Activated gamma-delta T cell treated with anti-CD3 and anti-CD28 coated beads, Interleukin-2, amount 50 U/mL, for 16 hours (primary cell): ENCODE measurements around the gene LIPN.

Source experiments
- DNase-seq: peaks from one replicate; pipeline ENCODE4 v3.0.0-alpha.2; 2020; ENCODE audit warnings: low read depth

LIPN gene

DNA sequence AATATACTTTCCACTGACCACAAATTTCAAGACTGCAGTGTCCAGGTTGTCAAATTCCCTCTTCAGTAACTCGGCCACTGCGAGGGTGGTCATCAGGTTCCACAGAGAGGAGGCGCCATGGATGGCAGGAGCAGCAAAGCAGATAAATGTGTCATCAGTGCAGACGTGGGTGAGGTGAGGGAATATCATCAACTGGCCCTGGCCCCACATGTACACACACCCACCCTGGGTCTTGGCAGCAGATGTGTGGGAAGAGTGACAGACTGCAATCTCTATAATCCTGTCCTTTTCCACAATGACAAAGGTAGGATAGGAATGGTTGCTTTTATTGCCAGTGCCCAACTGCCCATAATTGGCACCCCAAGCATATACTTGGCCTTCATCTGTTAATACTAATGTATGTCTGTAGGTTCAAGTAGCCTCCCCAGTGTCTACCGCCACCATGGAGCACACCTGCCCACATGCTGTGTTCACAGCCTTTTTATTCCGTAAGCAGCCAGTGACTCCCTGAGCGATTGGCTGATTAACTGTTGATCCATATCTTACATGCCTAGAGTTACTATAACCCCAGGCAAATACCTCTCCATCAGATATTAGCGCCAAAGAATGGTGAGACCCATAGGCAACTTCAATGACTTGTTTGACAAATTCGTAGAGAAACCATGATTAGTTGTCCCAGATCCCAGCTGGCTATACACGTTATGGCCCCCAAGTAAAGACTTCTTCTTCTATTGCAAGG, 26.4 kb downstream of the LIPN start:
- no peak for DNase-seq

DNA sequence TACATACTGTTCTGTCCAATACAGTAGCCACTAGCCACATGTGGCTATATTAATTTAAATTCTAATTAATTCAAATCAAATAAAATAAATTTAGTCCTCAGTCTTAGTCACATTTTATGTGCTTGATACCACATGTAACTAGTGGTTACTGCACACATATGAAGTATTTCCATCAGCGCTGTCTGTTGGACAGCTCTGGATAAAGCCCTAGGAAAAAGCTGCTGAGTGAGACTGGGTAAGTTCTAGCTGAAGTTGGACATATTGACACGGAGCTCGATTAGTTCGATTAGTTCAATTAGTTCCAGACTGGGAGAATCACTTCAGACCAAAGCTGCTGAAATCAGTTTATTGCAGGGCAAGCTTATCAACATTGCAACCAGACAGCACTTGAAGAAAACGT, 27.6 kb downstream of the LIPN start:
- no peak for DNase-seq

DNA sequence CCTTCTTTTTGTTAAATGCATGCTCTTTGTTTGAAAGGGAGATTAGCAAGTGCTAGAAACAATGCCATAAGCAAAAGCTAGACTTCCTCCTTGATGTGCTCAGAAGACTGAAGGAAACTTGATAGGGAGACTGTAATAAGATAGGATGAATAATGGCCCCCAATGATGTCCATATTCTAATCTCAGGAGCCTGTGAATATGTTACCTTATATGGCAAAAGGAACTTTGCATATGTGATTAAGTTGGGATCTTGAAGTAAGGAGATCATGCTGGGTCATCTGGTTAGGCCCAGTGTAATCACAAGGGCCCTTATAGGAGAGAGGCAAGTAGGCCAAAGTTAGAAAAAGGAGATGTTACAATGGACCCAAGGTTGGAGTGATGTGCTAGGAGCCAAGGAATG, 29.1 kb downstream of the LIPN start:
- no peak for DNase-seq

DNA sequence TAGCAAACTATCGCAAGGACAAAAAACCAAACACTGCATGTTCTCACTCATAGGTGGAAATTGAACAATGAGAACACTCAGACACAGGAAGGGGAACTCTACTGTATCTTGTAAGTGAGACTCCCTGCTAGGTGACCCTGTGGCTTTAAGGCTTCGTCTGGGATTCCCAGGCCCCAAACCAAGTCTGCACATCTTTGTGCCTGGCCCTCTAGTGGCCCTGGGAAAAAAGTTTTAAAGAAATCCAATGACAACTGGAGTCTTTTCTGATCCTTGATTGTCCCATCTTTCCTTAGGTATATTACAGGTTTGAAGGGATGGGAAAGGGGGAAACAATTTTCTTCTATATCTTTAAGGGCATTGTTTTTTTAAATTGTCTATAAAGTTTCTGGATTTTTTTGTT, 32.1 kb downstream of the LIPN start:
- no peak for DNase-seq

DNA sequence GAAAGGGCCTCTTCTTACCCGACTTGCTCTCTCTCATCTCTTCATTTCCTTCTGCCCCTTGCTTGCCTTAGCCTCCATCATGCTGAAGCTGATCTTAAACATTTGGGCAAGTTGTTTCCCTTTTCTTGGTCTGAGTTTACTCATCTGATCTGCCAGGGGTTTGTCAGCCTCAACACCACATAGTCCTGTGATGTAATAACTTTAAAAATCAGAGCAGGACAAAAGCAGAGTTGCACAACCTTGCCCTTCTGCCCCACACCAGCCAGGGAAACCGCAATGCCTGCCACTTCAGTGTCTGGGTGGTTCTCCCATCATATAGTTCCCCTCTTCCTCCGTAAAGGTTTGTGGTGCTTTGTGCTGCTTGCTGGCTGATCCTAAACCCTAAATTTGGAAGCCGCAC, 32.8 kb downstream of the LIPN start:
- DNase-seq = no peak

DNA sequence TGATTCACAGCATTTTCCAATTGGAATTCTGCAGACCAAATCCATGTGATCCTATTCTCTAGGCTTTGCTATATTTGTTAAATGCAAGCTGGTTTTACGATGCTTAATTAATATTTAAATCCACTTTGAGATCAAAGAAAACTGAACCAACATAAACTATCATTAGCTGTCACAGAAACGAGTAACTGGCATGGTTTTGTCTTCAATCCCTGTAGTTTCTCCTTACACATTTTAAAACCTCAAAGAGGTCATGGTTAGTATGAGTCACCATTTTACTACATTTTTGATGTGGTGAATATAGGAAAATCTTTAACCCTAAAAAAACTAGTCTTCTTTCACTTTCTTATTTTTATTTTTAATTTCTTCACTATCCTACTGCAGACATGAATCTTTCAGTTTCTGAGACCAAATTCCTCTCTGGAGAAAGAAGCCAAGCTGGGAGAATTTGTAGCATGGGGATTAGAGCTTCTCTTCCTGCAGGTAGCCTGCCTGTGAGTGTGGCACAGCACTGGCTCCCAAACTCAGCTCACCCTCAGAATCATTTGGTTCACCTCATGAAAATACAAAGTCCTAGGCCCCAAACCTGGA, 34.0 kb downstream of the LIPN start:
- no peak for DNase-seq

DNA sequence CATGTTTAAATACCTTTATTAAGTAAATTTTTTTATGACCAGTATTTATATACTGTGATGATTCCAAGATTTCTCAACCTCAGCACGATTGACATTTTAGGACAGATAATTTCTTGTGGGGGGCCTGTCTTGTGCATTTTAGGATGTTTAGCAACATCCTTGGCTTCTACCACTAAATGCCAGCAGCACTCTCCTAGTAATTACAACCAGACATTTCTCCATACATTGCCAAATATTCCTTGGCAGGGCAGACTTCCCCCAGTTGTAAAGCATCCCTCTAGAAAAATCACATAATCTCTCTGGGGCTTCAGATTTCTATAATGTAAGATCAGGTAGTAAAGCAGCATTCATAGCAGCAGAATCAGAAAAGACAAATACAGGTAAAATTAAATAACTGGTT, 34.9 kb downstream of the LIPN start:
- no peak for DNase-seq

DNA sequence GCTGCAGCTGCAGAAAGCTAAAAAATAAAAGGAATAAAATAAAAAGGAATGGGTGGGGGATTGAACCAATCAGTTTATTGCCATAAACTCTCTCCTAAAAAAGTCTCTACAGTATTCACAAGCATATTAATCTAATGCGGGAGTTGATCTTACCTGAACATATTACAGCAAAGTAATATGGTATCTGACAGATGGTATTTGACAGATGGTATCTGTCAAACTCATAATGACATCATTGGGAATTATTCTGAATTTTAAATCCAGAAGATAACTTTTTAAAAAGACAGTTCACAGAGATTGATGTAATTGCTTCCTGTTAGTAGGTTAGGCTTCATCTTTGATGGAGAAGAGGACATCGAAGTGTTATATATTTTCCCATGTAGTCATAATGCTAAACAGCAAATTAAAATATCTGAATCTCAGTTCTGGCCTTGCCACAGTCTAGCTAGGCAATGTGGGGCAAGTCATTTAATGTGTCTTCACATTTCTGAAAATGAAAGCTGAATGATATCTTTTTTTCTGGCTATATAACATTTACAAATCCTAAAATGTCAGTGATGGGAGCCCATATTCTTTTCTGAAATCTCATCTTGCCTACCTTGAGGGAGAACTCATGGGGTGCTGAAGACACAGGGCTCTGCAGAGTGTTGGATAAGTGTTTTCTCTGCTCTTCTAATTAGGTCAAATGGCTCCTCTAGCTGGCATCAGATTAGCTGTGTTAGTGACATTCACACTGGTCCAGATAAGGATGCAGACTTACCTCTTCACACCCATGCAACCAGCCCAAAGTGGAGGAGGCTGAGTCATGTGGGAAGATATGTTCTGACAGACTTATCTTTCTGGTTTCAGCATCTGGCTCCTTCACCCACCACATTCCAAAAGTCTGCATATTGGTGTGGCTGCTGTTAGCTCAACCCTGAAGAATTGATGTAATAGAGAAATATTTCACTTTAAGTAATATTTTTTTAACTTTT, 40.6 kb downstream of the LIPN start:
- DNase-seq = no peak

DNA sequence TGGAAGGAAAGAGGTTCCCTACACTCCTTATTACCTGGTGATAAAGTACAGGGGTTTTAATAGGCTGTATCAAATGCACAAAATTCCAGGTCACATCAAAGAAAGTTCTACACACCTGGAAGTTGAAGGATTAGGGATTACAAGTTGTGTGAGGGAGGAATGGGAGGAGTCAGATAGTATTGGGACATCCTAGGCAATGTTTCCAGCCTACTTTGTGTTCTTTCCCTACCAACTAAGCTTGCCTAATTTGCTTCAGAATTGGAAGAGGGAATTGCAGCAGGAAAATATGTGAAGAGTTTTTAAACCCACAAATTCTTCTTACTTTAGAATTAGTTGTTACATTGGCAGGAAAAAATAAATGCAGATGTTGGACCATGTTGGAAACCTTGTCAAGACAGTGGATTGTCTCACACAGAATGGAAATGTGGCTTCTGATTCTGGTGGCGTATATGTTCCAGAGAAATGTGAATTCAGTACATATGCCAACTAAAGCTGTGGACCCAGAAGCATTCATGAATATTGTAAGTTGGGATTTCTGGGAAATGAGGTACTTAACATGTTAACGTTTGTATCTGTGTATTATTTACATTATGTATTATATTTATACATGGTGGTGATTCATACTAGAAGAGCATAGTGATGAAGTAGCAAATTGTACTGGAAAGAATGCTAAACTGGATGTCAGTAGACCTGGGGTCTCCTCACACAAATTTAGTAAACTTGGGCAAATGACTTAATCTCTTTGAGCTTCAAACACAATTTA, 42.9 kb downstream of the LIPN start, which contains the start of gene LIPM:
Gene LIPM, plus strand, starts transcription at position 208 of the 763 bp plus-strand sequence. Its CDS starts 167 bp downstream, at position 375.
- DNase-seq = no peak

DNA sequence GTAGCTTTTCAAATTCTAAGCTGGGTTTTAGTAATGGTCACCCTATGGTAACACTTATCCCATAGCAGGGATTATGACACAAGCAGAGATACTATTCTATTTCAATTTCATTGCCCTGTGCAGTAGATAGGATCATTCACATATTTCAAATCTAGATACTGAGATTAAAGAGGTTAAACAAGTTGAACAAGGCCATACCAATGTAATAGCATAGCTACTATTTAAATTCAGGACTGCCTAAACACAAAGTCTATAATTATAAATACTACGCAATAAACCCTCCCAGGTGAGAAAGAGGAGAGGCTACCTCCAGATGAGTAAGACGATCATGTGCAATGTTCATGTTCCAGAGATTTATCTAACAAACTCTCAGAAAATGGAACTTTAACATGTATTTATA, 43.8 kb downstream of the LIPN start:
- no peak for DNase-seq

DNA sequence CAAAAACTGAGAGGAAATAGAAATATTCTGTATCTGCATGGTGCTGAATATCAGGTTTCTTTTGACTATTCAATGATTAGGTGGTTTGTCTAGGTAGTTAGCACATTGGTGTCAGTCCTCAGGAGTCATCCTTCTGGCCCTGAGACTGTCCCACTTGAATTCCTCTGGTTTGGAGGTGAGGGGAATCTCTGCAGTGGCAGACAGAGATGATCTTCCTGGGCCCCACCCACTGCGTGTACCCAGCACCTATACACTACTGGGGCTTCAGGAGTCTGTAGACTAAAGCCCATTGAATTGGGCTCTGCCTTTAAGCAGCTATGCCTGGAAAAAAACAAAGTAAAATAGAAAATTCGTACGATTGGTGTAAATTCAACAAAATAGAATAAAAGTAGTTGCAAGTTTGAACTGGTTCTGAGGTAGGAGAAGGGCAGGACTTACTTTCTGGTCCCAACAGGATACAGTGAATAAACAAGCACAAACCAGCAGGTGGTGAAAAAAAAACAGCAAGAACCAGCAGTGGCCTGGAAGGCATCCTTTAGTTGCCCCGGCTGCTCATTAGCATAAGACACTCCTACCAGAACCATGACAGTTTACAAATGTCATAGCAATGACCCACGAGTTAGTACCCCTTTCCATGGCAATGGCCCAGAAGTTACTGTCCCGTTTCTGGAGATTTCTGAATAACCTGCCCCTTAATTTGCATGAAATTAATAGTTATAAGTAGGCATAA, 44.4 kb downstream of the LIPN start:
- DNase-seq = no peak

DNA sequence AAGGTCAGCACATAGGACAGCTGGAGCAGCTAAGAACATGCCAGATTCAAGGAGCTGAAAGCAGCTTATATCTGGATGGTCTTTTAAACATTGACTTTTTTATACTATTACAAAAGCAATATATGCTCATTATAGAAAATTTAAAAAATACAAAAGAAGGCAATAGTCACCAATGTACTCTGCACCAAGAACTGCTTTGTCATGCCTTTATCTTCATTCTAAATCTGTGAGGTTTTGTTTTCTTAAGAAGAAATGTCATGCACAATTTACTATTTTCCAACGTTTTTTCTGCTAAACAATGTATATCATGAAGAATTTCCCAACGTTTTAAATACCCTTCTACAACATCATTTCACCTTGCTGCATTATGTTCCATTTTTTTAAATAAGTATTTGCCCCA, 45.5 kb downstream of the LIPN start:
- DNase-seq = no peak

DNA sequence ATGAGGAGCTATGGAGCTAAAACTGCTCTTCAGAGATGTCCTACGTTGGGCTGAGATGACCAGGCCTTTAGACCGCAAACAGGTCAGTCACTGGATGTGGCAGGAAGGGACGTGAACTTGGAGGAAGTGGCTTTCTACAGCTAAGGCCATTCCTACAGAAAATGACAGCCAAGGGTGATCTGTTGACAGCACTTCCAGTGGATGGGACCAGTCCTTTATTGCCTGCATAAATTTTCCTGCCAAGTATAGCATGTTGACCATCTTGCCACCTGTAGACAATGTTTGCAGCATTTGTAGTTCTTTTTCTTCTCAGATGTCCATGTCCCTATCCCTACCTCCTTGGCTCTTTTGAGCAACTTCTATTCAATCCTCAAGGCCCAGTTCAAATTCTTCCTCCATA, 46.1 kb downstream of the LIPN start:
- no peak for DNase-seq

DNA sequence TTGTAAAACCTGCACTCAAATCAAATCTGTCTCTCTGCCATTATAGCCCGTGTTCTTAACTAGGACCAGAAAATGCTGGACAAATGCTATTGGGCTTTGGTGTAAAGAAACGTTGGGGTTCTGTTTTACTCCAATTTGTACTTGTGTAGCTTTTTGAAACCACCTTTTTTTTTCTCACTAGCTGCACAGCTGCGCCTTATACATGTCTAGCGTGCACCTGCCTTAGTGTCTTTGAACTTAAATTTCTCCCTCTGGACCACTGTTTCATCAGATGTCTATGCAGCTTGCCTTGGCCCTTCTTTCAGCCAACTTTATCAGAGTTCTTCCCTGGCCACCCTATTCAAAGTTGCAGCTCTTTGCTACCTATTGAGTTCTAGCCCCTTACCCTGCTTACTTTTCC, 49.8 kb downstream of the LIPN start:
- no peak for DNase-seq

DNA sequence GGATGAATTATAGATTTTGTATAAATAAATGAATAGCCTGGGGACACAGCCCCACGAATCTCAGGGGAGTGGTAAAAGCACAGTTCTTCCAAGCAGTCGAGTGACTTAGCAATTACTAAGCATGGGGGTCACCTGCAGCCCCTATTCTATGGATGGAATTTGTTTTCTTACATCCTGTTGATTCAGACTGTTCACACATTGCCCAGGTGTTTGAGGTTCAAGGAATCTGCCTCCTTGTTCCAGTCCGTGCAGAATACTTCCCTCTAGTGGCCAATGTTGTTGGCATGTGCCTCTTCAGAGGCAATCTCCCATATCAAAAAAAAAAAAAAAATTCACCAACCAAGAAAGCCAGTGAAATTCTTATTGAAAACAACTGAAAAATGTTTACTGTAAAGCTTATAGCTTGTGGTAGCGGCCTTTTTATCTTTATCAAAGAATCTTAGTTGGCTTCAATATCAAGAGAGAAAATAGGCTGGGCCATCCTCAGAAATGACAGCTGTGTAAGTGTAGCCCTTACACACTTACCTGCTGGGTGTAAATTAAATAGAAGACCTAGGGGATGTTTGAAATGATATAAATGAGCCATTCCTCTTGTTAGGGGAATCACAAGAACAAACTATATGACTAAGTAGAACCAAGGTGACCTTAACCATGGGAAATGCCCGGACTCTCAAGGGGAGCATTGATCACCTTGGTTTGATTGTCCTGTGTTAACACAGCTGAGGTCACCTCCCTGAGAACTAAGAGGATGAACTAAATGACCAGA, 50.6 kb downstream of the LIPN start:
- DNase-seq = no peak

DNA sequence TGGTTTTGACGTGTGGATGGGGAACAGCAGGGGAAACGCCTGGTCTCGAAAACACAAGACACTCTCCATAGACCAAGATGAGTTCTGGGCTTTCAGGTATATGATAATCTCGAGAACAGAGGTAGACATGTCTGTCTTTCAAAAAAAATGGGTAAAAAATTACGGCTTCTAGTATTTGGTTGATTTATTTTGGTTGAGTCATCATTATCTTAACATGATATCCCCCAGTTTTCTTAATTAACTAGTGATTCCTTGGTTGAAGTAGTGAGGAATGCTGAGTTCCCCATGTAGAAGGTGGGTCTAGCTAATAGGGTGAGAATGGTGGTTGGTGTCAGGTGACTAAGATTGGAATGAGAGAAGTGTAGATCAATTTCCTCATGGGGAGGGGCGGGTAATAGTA, 53.4 kb downstream of the LIPN start:
- DNase-seq = no peak

DNA sequence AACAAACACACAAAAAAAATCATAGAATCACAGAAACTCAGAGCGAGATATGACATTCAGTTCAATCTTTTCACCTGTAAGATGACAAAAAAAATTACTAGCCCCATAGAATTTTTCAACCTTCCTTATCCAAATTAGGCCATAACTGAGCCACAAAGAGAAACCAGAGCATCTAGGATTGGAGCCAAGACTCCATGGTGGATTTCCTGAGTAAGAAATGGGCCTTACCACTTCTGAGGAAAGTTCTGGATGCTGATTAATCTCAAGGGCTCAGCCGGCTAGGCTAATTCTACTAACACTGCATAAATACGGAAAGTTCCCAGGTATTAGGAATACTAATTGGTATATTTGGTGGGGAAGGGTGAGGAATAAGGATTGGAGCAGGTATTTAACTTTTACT, 59.5 kb downstream of the LIPN start:
- no peak for DNase-seq

DNA sequence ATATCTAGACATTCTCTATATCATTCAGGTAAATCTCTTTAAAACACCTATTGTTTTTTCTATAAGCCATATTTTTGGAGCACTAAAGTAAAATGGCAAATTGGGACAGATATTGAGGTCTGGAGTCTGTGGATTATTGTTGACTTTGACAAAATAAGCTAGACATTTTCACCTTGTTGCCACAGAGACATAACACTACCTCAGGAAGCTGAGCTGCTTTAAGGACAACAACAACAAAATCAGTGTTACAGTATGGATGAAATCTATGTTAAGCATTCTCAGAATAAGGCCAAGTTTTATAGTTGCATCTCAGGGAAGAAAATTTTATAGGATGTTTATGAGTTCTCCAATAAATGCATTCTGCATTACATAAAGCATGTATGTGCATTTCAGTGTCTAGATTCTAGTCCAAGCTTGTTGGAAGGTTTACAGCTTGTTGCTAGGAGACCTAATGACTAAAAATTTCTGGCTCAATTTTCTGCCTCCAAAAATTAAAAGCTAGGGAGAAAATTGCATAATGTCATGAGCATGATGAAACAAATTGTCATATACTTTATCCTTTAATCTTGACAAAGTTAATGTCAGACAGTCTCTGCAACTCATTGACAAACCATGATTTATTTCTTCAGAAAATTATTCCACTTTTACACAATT, 61.1 kb downstream of the LIPN start:
- DNase-seq = no peak

DNA sequence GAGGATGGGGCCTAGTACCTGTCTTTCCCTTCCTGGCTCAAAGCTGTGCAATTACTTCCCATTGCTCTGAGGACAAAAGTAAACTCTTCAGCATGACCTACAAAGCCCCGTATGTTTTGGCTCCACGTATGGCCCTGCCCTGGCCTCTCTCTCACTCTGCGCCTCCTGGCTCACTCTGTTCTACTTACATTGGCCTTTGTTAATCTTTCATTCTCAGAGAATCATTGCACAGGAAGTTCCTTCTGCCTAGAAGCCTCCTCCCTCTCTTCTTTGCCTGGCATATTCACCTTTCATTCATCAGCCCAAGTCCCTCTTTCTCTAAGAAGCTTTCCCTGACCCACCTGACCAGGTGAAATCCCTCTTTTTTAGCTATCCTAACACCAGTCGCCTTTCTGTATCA, 66.6 kb downstream of the LIPN start:
- DNase-seq = no peak

DNA sequence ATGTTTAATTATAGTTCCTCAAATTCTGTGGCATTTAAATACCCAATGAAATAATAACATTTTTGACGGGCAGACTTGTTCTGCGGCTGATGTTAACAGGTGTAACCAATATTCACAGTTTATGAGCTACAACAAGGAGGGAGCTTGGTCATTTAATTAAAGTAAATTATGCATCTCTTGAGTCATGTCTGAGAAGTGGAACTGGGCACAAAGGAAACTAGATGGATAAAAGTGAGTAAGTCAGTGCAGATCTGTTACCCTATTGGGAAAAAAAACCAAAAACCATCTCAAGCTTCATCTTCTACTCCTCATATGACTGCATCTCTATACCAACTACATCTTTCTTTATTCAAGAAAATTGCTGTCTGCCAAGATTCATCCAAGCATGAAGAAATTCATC, 67.9 kb downstream of the LIPN start:
- DNase-seq = no peak
